ENCODE data around the gene CADM4. TPM values are rescaled to one million over a fixed set of nuclear protein-coding genes. Genes with fewer than 3 reads are reported as not detected.

CADM4 gene, protein sequence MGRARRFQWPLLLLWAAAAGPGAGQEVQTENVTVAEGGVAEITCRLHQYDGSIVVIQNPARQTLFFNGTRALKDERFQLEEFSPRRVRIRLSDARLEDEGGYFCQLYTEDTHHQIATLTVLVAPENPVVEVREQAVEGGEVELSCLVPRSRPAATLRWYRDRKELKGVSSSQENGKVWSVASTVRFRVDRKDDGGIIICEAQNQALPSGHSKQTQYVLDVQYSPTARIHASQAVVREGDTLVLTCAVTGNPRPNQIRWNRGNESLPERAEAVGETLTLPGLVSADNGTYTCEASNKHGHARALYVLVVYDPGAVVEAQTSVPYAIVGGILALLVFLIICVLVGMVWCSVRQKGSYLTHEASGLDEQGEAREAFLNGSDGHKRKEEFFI
- total RNA-seq: 4.2 and 6.8 TPM in 2 replicates

DNA sequence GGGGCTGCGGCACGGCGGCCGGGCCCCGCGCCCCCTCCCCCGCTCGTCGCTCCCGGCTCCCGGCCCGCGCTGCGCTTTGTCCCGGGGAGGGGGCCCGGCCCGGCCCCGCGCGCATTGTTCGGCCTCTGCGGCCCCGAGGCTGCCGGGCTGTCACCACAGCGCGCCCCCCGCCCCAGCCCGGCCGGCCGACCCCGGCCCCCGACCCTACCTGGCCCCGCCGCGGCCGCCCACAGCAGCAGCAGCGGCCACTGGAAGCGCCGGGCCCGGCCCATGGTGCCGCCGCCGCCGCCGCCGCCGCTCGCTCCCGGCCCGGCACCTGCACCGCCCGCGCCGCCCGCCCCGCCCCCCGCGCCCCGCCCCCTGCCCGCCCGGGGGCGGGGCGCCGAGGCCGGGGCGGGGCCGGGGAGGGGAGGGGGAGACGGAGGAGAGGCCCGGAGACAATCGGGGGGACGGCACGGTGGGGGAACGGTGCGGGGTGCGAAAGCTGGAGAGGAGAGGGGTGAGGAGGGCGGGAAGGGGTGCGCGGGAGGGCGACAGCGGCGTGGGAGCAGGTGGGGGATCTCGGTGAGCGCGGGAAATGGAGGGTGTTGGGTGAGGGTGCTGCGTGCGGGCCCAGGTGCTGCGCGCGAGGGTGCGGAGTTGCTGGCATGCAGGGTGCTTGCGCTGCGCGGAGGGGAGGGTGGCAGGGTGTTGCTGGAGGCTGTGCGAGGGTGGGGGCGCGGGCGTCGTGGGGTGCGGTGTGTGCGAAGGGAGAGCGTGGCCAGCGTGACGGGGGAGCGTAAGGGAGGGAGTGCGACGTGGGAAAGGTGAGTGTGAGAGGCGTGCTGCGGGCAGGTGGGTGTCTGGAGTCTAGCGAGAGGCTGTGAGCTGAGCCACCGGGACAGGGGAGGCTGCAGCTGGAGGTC lies at the start of gene CADM4:
Gene CADM4 (minus strand): TSS at position 332 of the 905 bp plus-strand sequence. CDS start 60 bp downstream, at position 272.

DNA sequence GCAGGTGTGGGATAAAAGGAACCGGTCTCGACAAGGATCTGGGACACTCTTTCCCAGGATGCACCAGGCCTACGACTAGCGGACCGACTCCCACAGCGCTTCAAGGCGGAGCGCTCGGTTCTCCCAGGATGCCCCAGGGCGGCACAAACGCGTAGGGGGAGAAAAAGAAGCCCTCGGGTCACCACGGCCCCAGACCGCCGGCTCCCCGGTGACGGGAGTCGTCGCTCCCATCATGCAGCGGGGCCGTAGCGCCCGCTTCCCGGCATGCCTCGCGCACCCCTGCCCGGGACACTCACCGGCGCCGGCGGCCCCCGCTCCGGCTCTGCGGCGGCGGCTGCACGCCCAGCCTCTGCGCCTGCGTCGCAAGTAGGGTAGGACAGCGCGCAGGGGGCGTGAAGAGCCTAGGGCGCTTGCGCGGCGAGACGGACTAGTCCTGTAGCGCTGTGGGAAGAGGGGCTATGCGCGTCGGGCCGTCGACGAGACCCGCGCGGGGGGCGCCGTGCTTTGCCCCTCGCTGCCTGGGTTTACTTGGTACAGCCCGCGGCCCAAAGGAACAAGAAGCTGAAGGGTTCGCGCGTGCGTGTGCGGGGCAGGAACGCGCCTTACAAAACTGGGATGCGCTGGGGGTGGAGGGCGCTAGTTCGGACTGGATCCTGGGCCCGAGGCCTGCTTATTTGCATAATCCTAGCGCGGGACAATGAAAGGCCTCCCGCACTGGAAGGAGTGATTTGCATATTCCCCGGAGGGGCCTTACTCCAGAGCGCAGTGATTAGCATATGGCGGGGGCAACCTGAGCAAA lies 20.2 kb downstream of the CADM4 start, which contains the start of gene ZNF428:
Gene ZNF428 (minus strand): TSS at position 368 of the 799 bp plus-strand sequence. CDS start 5,325 bp downstream, outside the sequence.

DNA sequence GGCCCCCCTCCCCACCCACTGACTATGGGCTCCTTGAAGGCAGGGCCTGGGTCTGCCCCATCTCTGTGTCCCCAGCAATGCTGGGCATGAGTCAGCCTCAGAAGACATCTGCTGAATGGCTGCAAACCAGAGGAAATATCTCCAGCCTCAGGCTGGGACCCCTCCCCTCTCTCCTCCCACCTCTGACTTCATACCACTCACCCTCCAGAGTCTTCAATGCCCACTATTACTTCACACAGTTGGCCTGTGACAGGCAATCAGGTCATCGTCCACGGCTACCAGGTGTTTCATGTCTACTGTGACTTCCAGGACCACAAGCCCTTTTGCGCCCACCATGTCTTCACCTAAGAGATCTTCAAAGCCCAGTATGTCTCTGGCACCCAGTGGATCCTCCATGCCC lies 27.9 kb downstream of the CADM4 start, which contains the start of gene SRRM5:
Gene SRRM5 (plus strand): TSS at position 301 of the 400 bp plus-strand sequence. CDS start 34 bp downstream, at position 335.

DNA sequence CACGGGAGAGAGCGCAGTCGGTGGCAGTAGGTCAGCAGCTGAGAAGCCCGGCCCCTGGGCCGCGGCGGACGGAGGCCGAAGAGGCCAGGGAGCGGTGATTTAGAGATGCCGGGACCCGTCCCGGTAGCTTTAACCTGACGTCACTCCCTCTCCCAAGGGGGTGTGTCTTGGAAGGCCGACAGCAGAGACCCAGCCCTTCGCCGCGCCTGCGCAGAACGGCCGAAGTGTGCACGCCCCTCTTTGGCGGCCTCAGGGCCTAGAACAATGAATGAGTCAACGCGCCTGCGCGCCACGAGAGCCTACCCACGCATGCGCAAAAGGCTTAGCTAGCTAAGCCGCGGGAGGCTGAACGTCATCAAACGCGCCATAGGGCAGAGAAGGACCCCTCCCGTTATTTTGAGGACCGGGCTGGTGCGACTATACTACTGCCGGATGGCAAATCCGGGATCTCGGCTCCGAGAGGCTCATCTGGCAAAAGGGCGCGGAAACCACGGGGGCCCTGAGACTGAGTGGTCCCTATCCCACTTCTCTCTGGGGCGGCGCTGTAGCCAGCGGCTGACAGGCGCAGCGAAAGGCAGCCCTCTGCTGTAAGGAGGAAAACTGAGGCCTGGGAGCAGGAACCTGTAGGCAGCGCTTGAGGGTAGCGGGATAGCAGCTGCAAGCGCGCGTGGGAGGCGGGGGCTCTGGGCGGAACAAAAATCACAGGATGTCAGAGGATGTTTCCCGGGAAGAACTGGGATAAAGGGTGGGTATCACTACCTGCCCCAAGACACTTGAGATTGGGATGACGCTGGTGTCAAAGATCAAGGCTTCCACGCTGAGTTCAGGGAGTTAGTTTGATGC lies 43.4 kb downstream of the CADM4 start, which contains the start of the genes IRGQ and ZNF576:
Gene IRGQ (minus strand): TSS at position 136 of the 843 bp plus-strand sequence. CDS start 796 bp downstream, outside the sequence.
Gene ZNF576 (plus strand): TSS at position 597 of the 843 bp plus-strand sequence. CDS start 514 bp downstream, outside the sequence.

DNA sequence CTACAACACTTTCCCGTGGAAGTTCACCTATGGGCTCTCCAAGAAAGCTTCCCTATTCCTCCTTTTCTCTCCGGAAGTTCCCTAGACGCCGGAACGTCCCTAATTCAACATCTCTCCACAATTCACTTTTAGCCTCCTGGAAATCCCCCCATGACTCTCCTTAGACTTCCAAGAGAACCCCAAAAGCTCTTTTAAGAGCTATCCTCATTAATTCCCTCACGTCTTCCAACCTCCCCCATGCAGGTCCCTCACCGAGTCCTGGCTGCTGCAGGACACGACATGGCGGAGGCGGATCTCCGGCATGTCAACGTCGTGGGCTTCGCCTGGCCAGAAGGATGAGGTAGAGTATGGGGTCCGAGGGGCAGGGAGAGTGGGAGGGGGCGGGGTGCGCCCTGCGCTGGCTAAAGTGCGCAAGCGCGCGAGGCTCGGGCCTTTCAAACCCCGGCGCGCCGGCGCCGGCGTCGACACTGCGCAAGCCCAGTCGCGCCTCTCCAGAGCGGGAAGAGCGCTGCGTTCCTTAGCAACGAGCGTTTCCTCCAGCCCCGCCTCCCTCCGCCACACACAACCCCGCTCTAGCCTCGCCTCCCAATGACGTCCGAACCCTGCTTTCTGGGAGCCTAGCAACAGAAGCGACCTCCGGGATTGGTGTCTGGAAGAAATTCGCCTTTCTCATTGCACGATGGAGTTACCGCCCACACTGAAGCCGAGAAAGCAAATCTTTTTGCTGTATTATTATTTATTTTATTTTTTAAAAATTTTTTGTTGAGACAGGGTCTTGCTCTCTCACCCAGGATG lies 64.3 kb downstream of the CADM4 start, which contains the start of the genes PINLYP and XRCC1:
Gene PINLYP (plus strand): TSS at position 646 of the 795 bp plus-strand sequence. CDS start 1,391 bp downstream, outside the sequence.
Gene XRCC1 (minus strand): TSS at position 372 of the 795 bp plus-strand sequence. CDS start 69 bp downstream, at position 303.

Other genes starting within 250 kb of the CADM4 start
- gene TEX101, start 225.0 kb downstream of the CADM4 start, total RNA-seq: not detected in 2 replicates
- gene LYPD3, start 174.2 kb downstream of the CADM4 start, total RNA-seq: under 0.01 and 0.28 TPM in 2 replicates
- 10.5 and 22.3 TPM in 2 replicates for gene PHLDB3, start 135.1 kb downstream of the CADM4 start, total RNA-seq
- gene ETHE1, start 112.6 kb downstream of the CADM4 start, total RNA-seq: 75.3 and 94.1 TPM in 2 replicates
- gene ZNF575, start 106.7 kb downstream of the CADM4 start, total RNA-seq: under 0.01 and 0.28 TPM in 2 replicates
- 13.0 and 19.4 TPM in 2 replicates for gene XRCC1, start 64.3 kb downstream of the CADM4 start, total RNA-seq
- gene PINLYP, start 64.0 kb downstream of the CADM4 start, total RNA-seq: 2.0 and 2.5 TPM in 2 replicates
- 14.9 and 19.9 TPM in 2 replicates for gene IRGQ, start 43.7 kb downstream of the CADM4 start, total RNA-seq
- 9.6 and 14.6 TPM in 2 replicates for gene ZNF576, start 43.3 kb downstream of the CADM4 start, total RNA-seq
- gene SRRM5, start 27.8 kb downstream of the CADM4 start, total RNA-seq: not detected in 2 replicates
- 28.2 and 35.0 TPM in 2 replicates for gene ZNF428, start 20.2 kb downstream of the CADM4 start, total RNA-seq
- 92.2 and 136 TPM in 2 replicates for gene PLAUR, start 30.3 kb upstream of the CADM4 start, total RNA-seq
- not detected in 2 replicates for gene IRGC, start 76.2 kb upstream of the CADM4 start, total RNA-seq
- 4.8 and 6.8 TPM in 2 replicates for gene SMG9, start 115.1 kb upstream of the CADM4 start, total RNA-seq
- 3.8 and 4.5 TPM in 2 replicates for gene KCNN4, start 141.1 kb upstream of the CADM4 start, total RNA-seq
- gene LYPD5, start 162.6 kb upstream of the CADM4 start, total RNA-seq: 0.19 and 2.8 TPM in 2 replicates
- gene ZNF283, start 187.5 kb upstream of the CADM4 start, total RNA-seq: 10.0 and 14.1 TPM in 2 replicates
- gene ZNF404, start 244.1 kb upstream of the CADM4 start, total RNA-seq: 1.5 and 5.6 TPM in 2 replicates

Measured in regular cardiac myocyte (primary cell).